ENCODE measurements around the gene SDK1. TPM values are rescaled to one million over a fixed set of nuclear protein-coding genes. Genes with fewer than 3 reads are reported as not detected.

Gene SDK1
- total RNA-seq, 4 donors from 2014 or later, result 1.3 to 5.0 (median 2.0) TPM

GRCh38 chr7:3844540-3845151, 543.6 kb downstream of the SDK1 start:
- TF ChIP-seq POLR2A (IDR thresholded peaks at IDR 0.05), result no peak
- TF ChIP-seq, protein P1, sequence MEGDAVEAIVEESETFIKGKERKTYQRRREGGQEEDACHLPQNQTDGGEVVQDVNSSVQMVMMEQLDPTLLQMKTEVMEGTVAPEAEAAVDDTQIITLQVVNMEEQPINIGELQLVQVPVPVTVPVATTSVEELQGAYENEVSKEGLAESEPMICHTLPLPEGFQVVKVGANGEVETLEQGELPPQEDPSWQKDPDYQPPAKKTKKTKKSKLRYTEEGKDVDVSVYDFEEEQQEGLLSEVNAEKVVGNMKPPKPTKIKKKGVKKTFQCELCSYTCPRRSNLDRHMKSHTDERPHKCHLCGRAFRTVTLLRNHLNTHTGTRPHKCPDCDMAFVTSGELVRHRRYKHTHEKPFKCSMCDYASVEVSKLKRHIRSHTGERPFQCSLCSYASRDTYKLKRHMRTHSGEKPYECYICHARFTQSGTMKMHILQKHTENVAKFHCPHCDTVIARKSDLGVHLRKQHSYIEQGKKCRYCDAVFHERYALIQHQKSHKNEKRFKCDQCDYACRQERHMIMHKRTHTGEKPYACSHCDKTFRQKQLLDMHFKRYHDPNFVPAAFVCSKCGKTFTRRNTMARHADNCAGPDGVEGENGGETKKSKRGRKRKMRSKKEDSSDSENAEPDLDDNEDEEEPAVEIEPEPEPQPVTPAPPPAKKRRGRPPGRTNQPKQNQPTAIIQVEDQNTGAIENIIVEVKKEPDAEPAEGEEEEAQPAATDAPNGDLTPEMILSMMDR (IDR thresholded peaks at IDR 0.05), result no peak
- WGBS, 2 donors, result 87 to 89% methylated on average over 10 of the region's 10 CpGs
- Histone ChIP-seq H3K36me3 (no peaks in the 10 kb centered on the region), H3K9me3 (no peaks in the 10 kb centered on the region), H3K27ac (no peak overlapping the region), H3K27me3 (no peaks in the 10 kb centered on the region), H3K4me1 (no peaks in the 10 kb centered on the region), H3K4me3 (replicated peaks in 1 of 3) (no peak overlapping the region)
- intact Hi-C loops (cut with DNase I), result no loop called here
- DNase-seq, result no peak

DNA sequence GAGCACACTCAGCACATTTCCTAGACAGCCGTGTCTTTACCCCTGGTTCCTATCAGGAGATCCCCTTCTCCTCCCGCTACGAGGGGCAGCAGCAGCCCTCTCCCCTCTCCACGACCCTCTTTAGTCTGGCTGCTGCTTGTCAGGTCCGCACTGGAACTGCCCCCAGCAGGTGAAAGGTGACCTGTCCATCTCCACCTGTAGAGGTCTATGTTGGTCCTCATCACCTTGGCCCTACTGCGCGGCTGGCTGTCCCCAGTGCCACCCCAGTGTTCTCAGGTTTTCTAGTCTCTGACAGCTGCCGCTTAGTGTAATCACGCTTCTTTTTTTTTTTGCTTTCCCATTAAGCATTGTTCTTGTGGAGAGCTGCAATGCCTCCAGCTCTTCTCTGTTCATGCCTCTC, 545.7 kb downstream of the SDK1 start:
- Histone ChIP-seq H3K27me3 (no peaks in the 10 kb centered on the region), H3K4me1 (no peaks in the 10 kb centered on the region), H3K9me3 (no peaks in the 10 kb centered on the region), H3K4me3 (replicated peaks in 1 of 3) (no peak overlapping the region), H3K36me3 (no peaks in the 10 kb centered on the region), H3K27ac (no peak overlapping the region)
- TF ChIP-seq, protein P1 (IDR thresholded peaks at IDR 0.05), result no peak
- no peak for TF ChIP-seq POLR2A (IDR thresholded peaks at IDR 0.05)
- intact Hi-C loops (cut with DNase I), result no loop called here
- WGBS, 2 donors, result 89 to 92% methylated on average over 9 of the region's 9 CpGs
- DNase-seq, result no peak

DNA sequence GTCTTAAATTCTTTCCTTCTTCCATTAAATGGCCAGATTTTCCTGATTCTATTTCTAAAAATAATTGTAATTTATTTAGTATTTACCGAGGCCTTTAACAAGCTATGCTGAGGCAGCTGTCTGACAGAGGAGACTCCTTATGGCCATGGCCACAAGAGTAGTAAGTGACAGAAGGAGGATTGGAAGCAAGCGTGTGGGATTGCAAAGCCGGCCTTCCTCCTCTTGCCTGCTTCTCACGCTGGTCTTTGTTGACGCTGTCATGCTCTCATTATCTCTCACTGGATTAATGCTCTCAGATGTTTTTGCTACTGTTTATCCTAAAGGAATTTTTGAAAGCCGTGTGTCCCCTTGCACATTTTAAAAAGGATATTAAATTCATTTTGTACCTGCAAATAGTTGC, 546.3 kb downstream of the SDK1 start:
- WGBS, 2 donors, result 85 to 88% methylated on average over 6 of the region's 6 CpGs
- Histone ChIP-seq H3K9me3 (no peaks in the 10 kb centered on the region), H3K27me3 (no peaks in the 10 kb centered on the region), H3K4me1 (no peaks in the 10 kb centered on the region), H3K4me3 (replicated peaks in 1 of 3) (no peak overlapping the region), H3K36me3 (no peaks in the 10 kb centered on the region), H3K27ac (no peak overlapping the region)
- TF ChIP-seq POLR2A (IDR thresholded peaks at IDR 0.05), result no peak
- TF ChIP-seq, protein P1 (IDR thresholded peaks at IDR 0.05), result no peak
- intact Hi-C loops (cut with DNase I), result no loop called here
- no peak for DNase-seq

- TF ChIP-seq POLR2A (IDR thresholded peaks at IDR 0.05), result no peak
- TF ChIP-seq, protein P1 (IDR thresholded peaks at IDR 0.05), result no peak
- WGBS, 2 donors, result 93 to 100% methylated on average over 1 of the region's 1 CpG
- Histone ChIP-seq H3K4me1 (peaks cover 0 to 10% of the 10 kb centered on the region in 2 donors), H3K27me3 (no peaks in the 10 kb centered on the region), H3K4me3 (replicated peaks in 1 of 3) (no peak overlapping the region), H3K27ac (no peak overlapping the region), H3K36me3 (no peaks in the 10 kb centered on the region), H3K9me3 (no peaks in the 10 kb centered on the region)
- no peak for DNase-seq
- intact Hi-C loops (cut with DNase I), result no loop called here
Observed at GRCh38 chr7:3859431-3859830, 558.4 kb downstream of the SDK1 start.

DNA sequence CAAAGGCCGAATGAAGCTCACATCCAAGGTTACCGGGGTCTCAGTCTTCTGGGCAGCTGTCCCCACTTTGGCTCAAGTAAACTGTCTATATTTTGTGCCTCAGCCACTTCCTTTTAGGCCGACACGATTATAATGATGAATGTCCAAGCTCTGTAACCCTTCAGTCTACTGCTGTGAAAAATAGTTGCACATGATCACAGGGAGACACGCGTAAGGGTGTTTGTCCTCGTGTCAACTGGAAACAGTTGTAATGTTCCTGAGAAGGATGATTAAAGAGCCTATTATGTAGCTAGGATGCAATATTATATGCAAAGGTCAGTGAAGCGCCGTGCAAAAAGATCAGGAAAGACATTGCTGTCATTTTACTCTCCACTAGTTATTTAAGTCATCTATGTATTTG, 559.9 kb downstream of the SDK1 start:
- intact Hi-C loops (cut with DNase I), result no loop called here
- no peak for TF ChIP-seq POLR2A (IDR thresholded peaks at IDR 0.05)
- TF ChIP-seq, protein P1 (IDR thresholded peaks at IDR 0.05), result no peak
- Histone ChIP-seq H3K9me3 (no peaks in the 10 kb centered on the region), H3K4me1 (peaks cover 0 to 10% of the 10 kb centered on the region in 2 donors), H3K4me3 (replicated peaks in 1 of 3) (no peak overlapping the region), H3K27ac (no peak overlapping the region), H3K27me3 (no peaks in the 10 kb centered on the region), H3K36me3 (no peaks in the 10 kb centered on the region)
- no peak for DNase-seq
- 83 to 87% methylated on average over 9 of the region's 9 CpGs for WGBS, 2 donors
